BJ (cell line): ENCODE results near the gene SCP2D1. TPM values are rescaled to one million over a fixed set of nuclear protein-coding genes. Genes with fewer than 3 reads are reported as not detected.

ENCODE experiments used
- CTCF ChIA-PET: fragments of 350-600 bp; formaldehyde crosslinking; extraction: SDS; loops from one replicate; lab custom pipeline; 2021; ENCODE audit warnings: antibody characterized with exemption, inconsistent platforms; lab: Yijun Ruan, JAX
- POLR2A ChIA-PET: fragments of 300-600 bp; sonication (Branson Sonifier 250); formaldehyde crosslinking; extraction: SDS; loops from one replicate; lab custom pipeline; 2021; ENCODE audit warnings: antibody characterized with exemption; lab: Charles Lee
- DNase-seq: peaks from one replicate; pipeline ENCODE4 v3.0.0-alpha.2; 2011; ENCODE audit warnings: low read depth
- H3K27me3 ChIP-seq: 2 replicates; pipeline ENCODE4 v1.6.0; 2011; ENCODE audit warnings: low read length; ENCODE audit not compliant: control insufficient read depth, insufficient read depth
- H3K36me3 ChIP-seq: 2 replicates; pipeline ENCODE4 v1.5.1; 2011; ENCODE audit warnings: low read length; ENCODE audit not compliant: control insufficient read depth, insufficient read depth
- H3K4me3 ChIP-seq: 2 replicates; pipeline ENCODE4 v1.5.1; 2011; ENCODE audit warnings: low read depth, mild to moderate bottlenecking, control low read depth, low read length
- polyA plus RNA-seq: library from polyadenylated mRNA; depleted of rRNA; stranded (reverse); fragments of >200 nt; gene quantifications from 2 replicates; pipeline ENCODE4 v1.2.3, GENCODE V29; 2011
- TF ChIP-seq, protein P1 (sequence below): IDR thresholded peaks from 2 replicates; pipeline ENCODE4 v1.5.1; 2011; ENCODE audit warnings: low read depth, mild to moderate bottlenecking, control low read depth, inconsistent platforms, low read length, moderate library complexity; ENCODE audit not compliant: insufficient read depth

Gene SCP2D1
- polyA plus RNA-seq, 1 experiment: not detected

DNA sequence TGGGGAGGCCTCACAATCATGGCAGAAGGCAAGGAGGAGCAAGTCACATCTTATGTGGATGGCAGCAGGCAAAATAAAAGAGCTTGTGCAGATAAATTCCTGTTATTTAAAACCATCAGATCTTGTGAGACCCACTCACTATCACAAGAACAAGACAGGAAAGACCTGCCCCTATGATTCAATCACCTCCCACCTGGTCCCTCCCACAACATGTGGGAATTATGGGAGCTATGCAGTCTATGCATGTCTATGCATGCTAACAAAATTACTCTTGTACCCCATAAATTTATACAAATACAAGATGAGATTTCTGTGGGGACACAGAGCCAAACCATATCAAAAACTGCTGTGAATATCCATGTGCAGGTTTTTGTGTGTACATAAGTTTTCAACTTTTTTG lies 25.6 kb upstream of the SCP2D1 start:
- Histone ChIP-seq H3K36me3 (no peaks in the 10 kb centered on the region), H3K4me3 (no peak overlapping the region), H3K27me3 (peaks cover 2% of the 10 kb centered on the region)
- CTCF ChIA-PET: no interaction called here
- POLR2A ChIA-PET: no interaction called here
- TF ChIP-seq, protein P1, sequence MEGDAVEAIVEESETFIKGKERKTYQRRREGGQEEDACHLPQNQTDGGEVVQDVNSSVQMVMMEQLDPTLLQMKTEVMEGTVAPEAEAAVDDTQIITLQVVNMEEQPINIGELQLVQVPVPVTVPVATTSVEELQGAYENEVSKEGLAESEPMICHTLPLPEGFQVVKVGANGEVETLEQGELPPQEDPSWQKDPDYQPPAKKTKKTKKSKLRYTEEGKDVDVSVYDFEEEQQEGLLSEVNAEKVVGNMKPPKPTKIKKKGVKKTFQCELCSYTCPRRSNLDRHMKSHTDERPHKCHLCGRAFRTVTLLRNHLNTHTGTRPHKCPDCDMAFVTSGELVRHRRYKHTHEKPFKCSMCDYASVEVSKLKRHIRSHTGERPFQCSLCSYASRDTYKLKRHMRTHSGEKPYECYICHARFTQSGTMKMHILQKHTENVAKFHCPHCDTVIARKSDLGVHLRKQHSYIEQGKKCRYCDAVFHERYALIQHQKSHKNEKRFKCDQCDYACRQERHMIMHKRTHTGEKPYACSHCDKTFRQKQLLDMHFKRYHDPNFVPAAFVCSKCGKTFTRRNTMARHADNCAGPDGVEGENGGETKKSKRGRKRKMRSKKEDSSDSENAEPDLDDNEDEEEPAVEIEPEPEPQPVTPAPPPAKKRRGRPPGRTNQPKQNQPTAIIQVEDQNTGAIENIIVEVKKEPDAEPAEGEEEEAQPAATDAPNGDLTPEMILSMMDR: no peak
- DNase-seq: no peak

- CTCF ChIA-PET: interaction anchor here (0.8 to 1.4 kb wide), 2 partner anchors 13 to 192 kb away, joined by 3 to 4 read pairs; no protein-coding TSS in a partner anchor
- TF ChIP-seq, protein P1: no peak
- H3K36me3 ChIP-seq: no peaks in the 10 kb centered on the region
Observed at GRCh38 chr20:18790787-18791186, 22.8 kb upstream of the SCP2D1 start.

DNA sequence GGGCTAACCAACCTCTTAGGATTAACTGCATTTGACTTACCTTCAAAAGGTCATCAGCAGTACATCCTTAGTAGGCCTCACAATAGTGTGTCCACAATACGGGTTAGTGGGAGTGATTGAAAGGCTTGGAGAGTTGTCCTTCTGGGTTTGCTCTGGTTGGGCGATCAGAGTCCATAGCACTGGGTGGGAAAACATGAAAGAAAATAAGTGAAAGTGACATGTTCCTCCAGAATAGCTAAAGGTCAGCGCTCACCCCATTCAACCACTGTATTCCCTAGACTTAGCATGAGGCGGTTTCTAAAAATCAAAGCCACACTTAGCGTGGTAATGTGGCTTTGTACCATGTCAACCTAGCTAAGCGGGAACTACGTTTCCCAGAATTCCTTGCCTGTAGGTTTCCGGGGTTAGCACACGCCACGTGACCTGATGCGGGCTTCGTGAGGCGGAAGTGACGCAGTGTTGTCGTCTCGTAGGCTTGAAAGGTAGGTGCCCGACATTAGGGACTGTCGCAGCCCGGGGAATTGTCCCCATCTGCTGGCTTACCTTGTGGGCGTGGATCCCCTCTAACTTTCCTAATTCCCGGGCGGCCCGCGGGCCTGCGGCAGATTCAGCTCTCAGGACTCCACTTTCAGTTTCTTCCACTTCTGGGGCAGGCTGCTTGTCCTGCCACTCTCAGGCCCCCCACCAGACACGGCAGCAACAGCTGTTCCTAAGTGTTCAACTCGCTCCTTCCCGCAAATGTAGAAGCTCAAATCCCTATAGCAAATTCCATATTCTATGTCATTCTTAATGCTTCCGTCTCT lies 19.8 kb upstream of the SCP2D1 start:
- ChIA-PET POLR2A (no interaction called here), CTCF (interaction anchor here (0.8 to 1.4 kb wide), 3 partner anchors 9 to 162 kb away, joined by 3 to 5 read pairs (median 3); no protein-coding TSS in a partner anchor)
- DNase-seq: peak; percentile 55
- Histone ChIP-seq H3K36me3 (no peaks in the 10 kb centered on the region), H3K27me3 (peaks cover 2% of the 10 kb centered on the region), H3K4me3 (peak overlapping the region; percentile 67)
- TF ChIP-seq, protein P1: no peak

More at GRCh38 chr20:18790787-18791186, 22.8 kb upstream of the SCP2D1 start:
- POLR2A ChIA-PET: no interaction called here
- Histone ChIP-seq H3K4me3 (no peak overlapping the region), H3K27me3 (peaks cover 2% of the 10 kb centered on the region)
- DNase-seq: no peak

DNA sequence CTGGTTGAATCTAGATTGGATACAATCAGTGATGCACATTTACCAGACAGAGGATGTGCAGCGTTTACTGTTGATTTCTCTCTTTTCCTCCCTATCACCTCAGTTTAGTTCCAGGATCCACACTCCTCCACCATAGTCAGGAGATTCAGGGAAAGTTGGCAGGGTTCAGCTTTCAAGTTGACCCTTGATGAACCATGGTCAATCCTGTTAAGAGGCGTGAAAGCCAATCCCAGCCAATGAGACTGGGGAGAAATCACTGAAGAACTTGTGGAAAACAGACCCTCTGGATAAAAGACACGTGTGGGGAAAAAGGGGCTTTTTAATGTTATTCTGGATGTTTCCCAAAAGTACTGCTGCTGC lies 19.2 kb upstream of the SCP2D1 start:
- Histone ChIP-seq H3K27me3 (peaks cover 2% of the 10 kb centered on the region), H3K36me3 (no peaks in the 10 kb centered on the region), H3K4me3 (peak overlapping the region; percentile 67)
- no peak for DNase-seq
- ChIA-PET POLR2A (no interaction called here), CTCF (interaction anchor here (1.0 to 1.4 kb wide), 2 partner anchors 161 to 162 kb away, joined by 3 to 5 read pairs; no protein-coding TSS in a partner anchor)
- TF ChIP-seq, protein P1: no peak

GRCh38 chr20:18795366-18795765 lies 18.2 kb upstream of the SCP2D1 start:
- POLR2A ChIA-PET: no interaction called here
- Histone ChIP-seq H3K36me3 (no peaks in the 10 kb centered on the region), H3K4me3 (no peak overlapping the region), H3K27me3 (peaks cover 2% of the 10 kb centered on the region)
- no peak for DNase-seq
- TF ChIP-seq, protein P1: no peak
- CTCF ChIA-PET: no interaction called here
